ENCODE data around the gene SCG5.

Gene SCG5

GRCh38 chr15:32667321-32667720 lies 25.8 kb downstream of the SCG5 start:
- TF ChIP-seq CTCF (IDR thresholded peaks at IDR 0.05) = no peak
- Histone ChIP-seq H3K27me3 (no peaks in the 10 kb centered on the region), H3K9me3 (no peaks in the 10 kb centered on the region), H3K36me3 (no peaks in the 10 kb centered on the region), H3K4me3 (ENCODE audit: low read depth in 1 of 2, low read length in 1 of 2) (no peak overlapping the region), H3K27ac (no peak overlapping the region), H3K4me1 (ENCODE audit: control insufficient read depth in 1 of 2, insufficient read depth in 1 of 2, low read depth in 1 of 2, low read length in 1 of 2) (no peaks in the 10 kb centered on the region)

- TF ChIP-seq CTCF (IDR thresholded peaks at IDR 0.05) = no peak
- Histone ChIP-seq H3K4me1 (ENCODE audit: control insufficient read depth in 1 of 2, insufficient read depth in 1 of 2, low read depth in 1 of 2, low read length in 1 of 2) (no peaks in the 10 kb centered on the region), H3K27ac (no peak overlapping the region), H3K9me3 (no peaks in the 10 kb centered on the region), H3K27me3 (no peaks in the 10 kb centered on the region), H3K4me3 (ENCODE audit: low read depth in 1 of 2, low read length in 1 of 2) (no peak overlapping the region), H3K36me3 (no peaks in the 10 kb centered on the region)
These were observed 27.4 kb downstream of the SCG5 start for GRCh38 chr15:32668942-32669341.

- H3K27ac ChIP-seq = no peak overlapping the region
- peaks cover 0 to 4% of the 10 kb centered on the region in 2 experiments for H3K4me1 ChIP-seq (ENCODE audit: control insufficient read depth in 1 of 2, insufficient read depth in 1 of 2, low read depth in 1 of 2, low read length in 1 of 2)
- TF ChIP-seq CTCF (IDR thresholded peaks at IDR 0.05) = no peak
- H3K27me3 ChIP-seq = no peaks in the 10 kb centered on the region
- no peak overlapping the region for H3K4me3 ChIP-seq (ENCODE audit: low read depth in 1 of 2, low read length in 1 of 2)
- no peaks in the 10 kb centered on the region for H3K9me3 ChIP-seq
- no peaks in the 10 kb centered on the region for H3K36me3 ChIP-seq
These were observed 28.5 kb downstream of the SCG5 start for GRCh38 chr15:32669896-32670611.

- Histone ChIP-seq H3K36me3 (no peaks in the 10 kb centered on the region), H3K27me3 (no peaks in the 10 kb centered on the region), H3K9me3 (no peaks in the 10 kb centered on the region), H3K4me3 (ENCODE audit: low read depth in 1 of 2, low read length in 1 of 2) (no peak overlapping the region), H3K4me1 (ENCODE audit: control insufficient read depth in 1 of 2, insufficient read depth in 1 of 2, low read depth in 1 of 2, low read length in 1 of 2) (peaks cover 5 to 10% of the 10 kb centered on the region in 2 experiments), H3K27ac (no peak overlapping the region)
- TF ChIP-seq CTCF (IDR thresholded peaks at IDR 0.05) = no peak
These were observed 29.1 kb downstream of the SCG5 start for GRCh38 chr15:32670623-32671022.

- Histone ChIP-seq H3K9me3 (no peaks in the 10 kb centered on the region), H3K36me3 (no peaks in the 10 kb centered on the region), H3K4me1 (ENCODE audit: control insufficient read depth in 1 of 2, insufficient read depth in 1 of 2, low read depth in 1 of 2, low read length in 1 of 2) (peaks cover 7 to 19% of the 10 kb centered on the region in 2 experiments), H3K27ac (no peak overlapping the region), H3K27me3 (no peaks in the 10 kb centered on the region), H3K4me3 (ENCODE audit: low read depth in 1 of 2, low read length in 1 of 2) (no peak overlapping the region)
- no peak for TF ChIP-seq CTCF (IDR thresholded peaks at IDR 0.05)
These were observed 30.1 kb downstream of the SCG5 start for GRCh38 chr15:32671339-32672325.
